Measurements from ENCODE around the gene RASAL2.
"Not testable (repeated sequence)": the region's sequence is repeated elsewhere in the genome, so short reads cannot be mapped to it uniquely, and the experiment has no call there.

RASAL2 gene

GRCh38 chr1:178283409-178283808, 189.5 kb downstream of the RASAL2 start:
- DNase-seq (ENCODE audit: low spot score), result no peak

DNA sequence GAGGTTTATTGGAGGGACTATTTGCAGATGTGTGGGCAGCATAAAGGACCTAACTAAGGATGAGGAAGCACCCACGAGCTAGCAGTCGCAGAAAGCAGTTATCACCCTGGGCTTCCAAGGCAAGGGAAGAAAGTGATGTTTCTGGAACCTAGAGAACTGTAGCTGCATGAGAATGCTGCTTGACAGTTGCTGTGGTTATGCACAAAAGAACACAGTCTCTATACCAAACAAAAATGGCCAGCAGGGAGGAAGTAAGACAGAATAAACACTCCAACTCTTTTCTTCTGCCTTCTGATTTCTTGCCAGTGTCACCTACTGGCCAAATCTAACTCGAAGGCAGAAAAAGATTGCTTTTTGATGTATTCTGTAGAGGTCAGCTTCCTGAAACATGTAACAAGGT, 190.2 kb downstream of the RASAL2 start:
- DNase-seq (ENCODE audit: low spot score), result no peak

- no peak for DNase-seq (ENCODE audit: low spot score)
Measured at GRCh38 chr1:178291166-178291565, 197.3 kb downstream of the RASAL2 start.

- DNase-seq (ENCODE audit: low spot score), result no peak
Measured at GRCh38 chr1:178294654-178295053, 200.8 kb downstream of the RASAL2 start.

DNA sequence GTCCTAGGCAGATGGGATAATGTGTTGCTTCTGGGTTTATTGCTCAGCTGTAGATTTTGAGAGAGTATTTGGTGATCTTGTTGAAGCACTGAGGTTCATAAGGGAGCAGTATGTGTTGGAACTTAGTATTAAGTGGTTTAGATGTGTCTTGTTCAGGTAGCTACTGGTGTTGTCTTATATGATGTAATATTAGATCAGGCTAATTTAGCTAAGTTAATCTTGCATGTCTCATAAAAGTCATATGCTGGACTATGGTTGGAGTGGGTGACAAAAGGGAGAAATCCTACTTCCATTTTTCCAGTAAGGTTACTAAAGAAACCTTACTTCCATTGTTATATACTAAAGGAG, 206.4 kb downstream of the RASAL2 start:
- no peak for DNase-seq (ENCODE audit: low spot score)

DNA sequence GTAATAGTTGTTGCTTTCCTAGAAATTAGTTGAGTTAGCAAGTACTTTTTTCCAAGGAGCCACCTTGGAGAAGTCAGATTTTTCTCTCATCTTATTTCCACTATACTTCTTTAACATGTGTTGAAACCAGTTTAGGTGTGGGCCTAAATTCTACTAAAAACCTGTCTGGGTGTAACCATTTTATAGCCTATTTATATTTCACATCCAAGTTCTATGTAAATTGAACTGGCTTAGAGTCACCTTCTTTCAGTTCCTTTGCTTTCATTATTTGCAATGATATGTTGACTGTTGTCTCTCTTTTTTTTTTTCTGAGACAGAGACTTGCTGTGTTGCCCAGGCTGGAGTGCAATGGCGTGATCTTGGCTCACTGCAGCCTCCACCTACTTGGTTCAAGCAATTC, 207.2 kb downstream of the RASAL2 start:
- no peak for DNase-seq (ENCODE audit: low spot score)

DNA sequence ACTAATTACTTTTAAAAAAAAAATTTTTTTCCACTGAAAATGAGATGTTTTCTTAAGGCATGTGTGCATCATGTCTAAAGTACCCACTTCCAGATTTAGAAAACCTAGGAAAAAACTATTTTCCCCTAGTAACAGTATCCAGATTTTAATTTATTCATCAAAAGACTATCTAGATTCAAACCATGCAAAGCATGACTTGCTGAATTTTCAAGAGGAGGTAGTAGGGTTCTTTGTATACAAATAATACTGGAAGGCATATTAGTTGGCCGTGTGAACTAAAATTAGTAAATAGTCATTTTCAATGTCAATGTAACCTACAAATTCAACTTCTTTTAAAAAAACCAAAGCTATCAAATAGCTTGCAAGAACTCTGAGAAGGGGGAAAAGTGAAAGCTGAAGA, 213.4 kb downstream of the RASAL2 start:
- DNase-seq (ENCODE audit: low spot score), result no peak

- no peak for DNase-seq (ENCODE audit: low spot score)
Measured at GRCh38 chr1:178308438-178308837, 214.5 kb downstream of the RASAL2 start.

GRCh38 chr1:178310685-178311105, 216.8 kb downstream of the RASAL2 start:
- DNase-seq (ENCODE audit: low spot score), result peak; percentile 57

DNA sequence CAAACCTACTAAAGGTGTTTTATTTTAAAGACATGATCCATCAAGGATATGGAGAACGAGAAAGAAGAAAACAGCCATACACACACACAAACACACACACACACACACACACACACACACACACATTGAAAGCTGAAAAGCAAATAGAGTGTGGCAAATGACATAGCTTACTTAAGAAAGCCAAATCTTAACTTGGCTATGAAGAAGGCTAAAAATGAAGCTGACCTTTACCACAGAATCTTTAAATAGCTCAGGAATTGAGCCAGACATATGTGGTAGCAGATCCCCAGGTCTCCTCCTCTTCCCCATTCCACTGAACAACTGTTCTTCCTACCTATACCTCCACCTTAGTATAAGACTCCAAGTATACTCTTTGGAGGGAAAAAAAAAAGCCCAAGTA, 217.3 kb downstream of the RASAL2 start:
- DNase-seq (ENCODE audit: low spot score), result no peak

- DNase-seq (ENCODE audit: low spot score), result not testable (repeated sequence)
Measured at GRCh38 chr1:178320280-178320982, 226.5 kb downstream of the RASAL2 start.

GRCh38 chr1:178323067-178323466, 229.2 kb downstream of the RASAL2 start:
- DNase-seq (ENCODE audit: low spot score), result no peak

DNA sequence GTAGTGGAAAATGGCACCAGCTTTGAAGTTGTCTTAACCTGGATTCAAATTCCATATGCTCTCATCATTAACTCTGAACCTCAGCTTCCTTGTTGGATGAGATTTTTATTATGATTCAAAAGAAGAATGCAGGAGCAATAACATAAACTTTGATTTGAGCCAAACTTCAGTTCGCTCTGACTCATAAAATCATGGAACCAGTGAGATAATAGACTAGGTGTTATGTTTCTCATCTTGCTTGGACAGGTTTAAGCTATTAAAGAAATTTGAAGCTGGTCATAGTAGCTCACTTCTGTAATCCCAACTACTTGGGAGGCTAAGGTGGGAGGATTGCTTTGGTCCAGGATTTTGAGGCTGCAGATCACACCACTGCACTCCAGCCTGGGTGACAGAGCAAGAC, 230.1 kb downstream of the RASAL2 start:
- no peak for DNase-seq (ENCODE audit: low spot score)

GRCh38 chr1:178328728-178329127, 234.8 kb downstream of the RASAL2 start:
- no peak for DNase-seq (ENCODE audit: low spot score)

DNA sequence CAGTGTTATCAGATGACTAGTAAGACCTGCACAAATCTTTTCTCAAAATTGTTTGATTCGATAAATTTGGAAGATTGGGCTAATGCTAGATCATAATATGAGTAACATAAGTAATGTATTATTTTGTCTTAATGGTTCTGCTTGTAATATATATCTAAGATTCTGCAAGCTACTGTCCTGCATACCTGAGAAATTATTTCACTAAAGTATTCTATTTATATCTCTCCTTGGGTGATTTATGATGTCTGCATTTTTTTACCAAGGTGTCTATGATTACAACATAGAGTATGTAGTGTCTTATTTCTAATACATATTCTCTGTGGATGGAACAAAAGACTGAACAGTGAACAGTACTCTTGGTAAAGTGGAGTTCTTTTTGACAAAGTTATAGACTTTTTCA, 236.2 kb downstream of the RASAL2 start:
- DNase-seq (ENCODE audit: low spot score), result no peak

GRCh38 chr1:178330848-178331497, 237.1 kb downstream of the RASAL2 start:
- no peak for DNase-seq (ENCODE audit: low spot score)

DNA sequence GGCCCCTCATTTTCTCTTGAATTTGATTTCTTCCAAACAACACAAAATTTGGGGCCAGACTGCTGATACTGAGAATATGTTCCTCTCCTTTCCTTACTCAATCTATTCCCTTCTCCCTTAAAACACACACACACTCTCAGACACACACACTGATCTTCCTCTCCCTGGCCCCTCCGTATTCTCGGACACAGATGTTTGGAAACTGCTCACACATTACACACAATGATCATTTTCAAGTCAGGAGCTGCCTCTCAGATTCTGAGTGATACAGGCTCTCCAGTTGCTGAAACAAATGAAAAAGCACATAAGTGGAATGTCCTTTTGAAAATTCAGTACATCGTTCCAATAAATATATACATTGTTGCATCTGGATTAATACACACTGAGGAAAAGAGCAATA, 241.5 kb downstream of the RASAL2 start:
- no peak for DNase-seq (ENCODE audit: low spot score)

- DNase-seq (ENCODE audit: low spot score), result no peak
Measured at GRCh38 chr1:178337091-178337706, 243.3 kb downstream of the RASAL2 start.

DNA sequence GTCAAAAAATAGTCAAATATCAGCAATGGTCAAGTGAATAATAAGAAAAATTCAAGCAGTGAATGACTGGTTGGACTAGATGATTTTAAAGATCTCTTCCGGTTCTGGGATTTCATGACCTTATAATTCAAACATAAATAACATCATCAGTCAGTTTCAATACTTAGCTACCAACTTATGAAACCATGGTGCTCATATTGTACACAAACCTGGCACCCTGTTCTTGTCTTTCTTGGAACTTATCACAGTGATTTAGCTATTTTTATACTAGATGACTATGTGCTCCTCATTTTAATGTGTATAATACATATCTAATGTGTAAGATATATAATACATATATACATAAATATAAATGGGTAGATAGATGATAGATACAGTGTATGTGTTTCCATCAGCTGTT, 245.9 kb downstream of the RASAL2 start:
- no peak for DNase-seq (ENCODE audit: low spot score)

- peak; percentile 25 for DNase-seq (ENCODE audit: low spot score)
Measured at GRCh38 chr1:178341261-178341956, 247.5 kb downstream of the RASAL2 start.

- no peak for DNase-seq (ENCODE audit: low spot score)
Measured at GRCh38 chr1:178342745-178343144, 248.8 kb downstream of the RASAL2 start.

- no peak for DNase-seq (ENCODE audit: low spot score)
Measured at GRCh38 chr1:178344513-178345091, 250.7 kb downstream of the RASAL2 start.

DNA sequence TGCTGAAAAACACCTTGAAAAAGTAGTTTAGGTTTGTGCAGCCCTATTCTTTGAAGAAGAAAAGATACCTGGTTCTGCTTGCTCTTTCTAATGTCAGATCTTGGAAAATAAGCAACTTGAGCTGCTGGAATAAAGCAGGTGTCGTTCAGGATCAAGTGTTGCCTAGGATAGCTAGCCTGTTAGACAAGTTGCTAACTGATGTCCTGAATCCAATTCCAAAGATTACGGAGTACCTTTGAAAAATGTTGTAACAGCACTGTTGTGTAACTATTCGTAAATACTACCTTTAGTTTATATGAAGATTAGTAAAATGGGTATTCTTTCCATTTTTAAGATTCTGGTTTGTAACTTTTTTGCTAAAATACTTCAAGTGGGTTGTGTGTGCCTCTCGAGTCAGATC, 251.3 kb downstream of the RASAL2 start:
- no peak for DNase-seq (ENCODE audit: low spot score)
